SK-N-SH treated with all-trans-retinoic acid at 6 μM for 48 hours (cell line): ENCODE measurements around the gene DCAF15.

Experiments used
- ARNTL ChIP-seq: fragments of 450-650 bp; formaldehyde crosslinking; IDR thresholded peaks from 2 replicates; pipeline ENCODE4 v1.5.0; 2020; ENCODE audit warnings: low read depth, mild to moderate bottlenecking, moderate library complexity, borderline replicate concordance
- CSDC2 ChIP-seq: fragments of 250-450 bp; sonication (Bioruptor Pico); IDR thresholded peaks from 2 replicates; pipeline ENCODE4 v1.5.0; 2020; ENCODE audit warnings: mild to moderate bottlenecking, moderate library complexity
- TOX ChIP-seq: fragments of 250-450 bp; sonication (Bioruptor Pico); IDR thresholded peaks from 2 replicates; pipeline ENCODE4 v1.8.0; 2021; ENCODE audit warnings: mild to moderate bottlenecking, moderate library complexity, borderline replicate concordance
- ZFP3 ChIP-seq: fragments of 250-450 bp; sonication (Bioruptor Pico); IDR thresholded peaks from 2 replicates; pipeline ENCODE4 v1.5.0; 2020; ENCODE audit warnings: mild to moderate bottlenecking, moderate library complexity
- TF ChIP-seq, protein P1 (sequence below): fragments of 250-450 bp; sonication (Bioruptor Pico); IDR thresholded peaks from 2 replicates; pipeline ENCODE4 v1.8.0; 2020; ENCODE audit warnings: mild to moderate bottlenecking, moderate library complexity, borderline replicate concordance
- TF ChIP-seq, protein P2 (sequence below): fragments of 250-450 bp; sonication (Bioruptor Pico); IDR thresholded peaks from 2 replicates; pipeline ENCODE4 v1.5.1; 2020; ENCODE audit warnings: low read depth, mild to moderate bottlenecking, moderate library complexity

DNA sequence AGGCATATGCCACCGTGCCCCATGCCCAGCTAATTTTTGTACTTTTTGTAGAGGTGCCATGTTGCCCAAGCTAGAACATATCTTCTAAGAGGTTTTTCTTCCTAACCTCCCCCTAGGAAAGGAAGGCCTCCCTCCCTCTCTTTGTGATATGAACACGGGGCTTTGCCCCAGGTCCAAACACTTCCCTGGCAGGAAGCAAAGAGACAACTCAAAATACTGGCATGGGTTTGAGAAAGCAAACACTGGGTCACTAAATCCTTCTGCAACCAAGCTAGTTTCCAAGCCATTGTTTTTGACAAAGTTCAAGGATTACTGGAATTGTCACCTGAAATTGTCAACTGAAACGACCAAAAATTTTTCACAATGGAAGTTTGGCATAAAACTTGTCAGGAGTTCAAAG, 37.5 kb upstream of the DCAF15 start:
- TF ChIP-seq ZFP3 (CRISPR knock-in tag): no peak
- TF ChIP-seq ARNTL (CRISPR knock-in tag): no peak
- TF ChIP-seq, protein P1, sequence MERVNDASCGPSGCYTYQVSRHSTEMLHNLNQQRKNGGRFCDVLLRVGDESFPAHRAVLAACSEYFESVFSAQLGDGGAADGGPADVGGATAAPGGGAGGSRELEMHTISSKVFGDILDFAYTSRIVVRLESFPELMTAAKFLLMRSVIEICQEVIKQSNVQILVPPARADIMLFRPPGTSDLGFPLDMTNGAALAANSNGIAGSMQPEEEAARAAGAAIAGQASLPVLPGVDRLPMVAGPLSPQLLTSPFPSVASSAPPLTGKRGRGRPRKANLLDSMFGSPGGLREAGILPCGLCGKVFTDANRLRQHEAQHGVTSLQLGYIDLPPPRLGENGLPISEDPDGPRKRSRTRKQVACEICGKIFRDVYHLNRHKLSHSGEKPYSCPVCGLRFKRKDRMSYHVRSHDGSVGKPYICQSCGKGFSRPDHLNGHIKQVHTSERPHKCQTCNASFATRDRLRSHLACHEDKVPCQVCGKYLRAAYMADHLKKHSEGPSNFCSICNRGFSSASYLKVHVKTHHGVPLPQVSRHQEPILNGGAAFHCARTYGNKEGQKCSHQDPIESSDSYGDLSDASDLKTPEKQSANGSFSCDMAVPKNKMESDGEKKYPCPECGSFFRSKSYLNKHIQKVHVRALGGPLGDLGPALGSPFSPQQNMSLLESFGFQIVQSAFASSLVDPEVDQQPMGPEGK (CRISPR knock-in tag): no peak
- TF ChIP-seq, protein P2, sequence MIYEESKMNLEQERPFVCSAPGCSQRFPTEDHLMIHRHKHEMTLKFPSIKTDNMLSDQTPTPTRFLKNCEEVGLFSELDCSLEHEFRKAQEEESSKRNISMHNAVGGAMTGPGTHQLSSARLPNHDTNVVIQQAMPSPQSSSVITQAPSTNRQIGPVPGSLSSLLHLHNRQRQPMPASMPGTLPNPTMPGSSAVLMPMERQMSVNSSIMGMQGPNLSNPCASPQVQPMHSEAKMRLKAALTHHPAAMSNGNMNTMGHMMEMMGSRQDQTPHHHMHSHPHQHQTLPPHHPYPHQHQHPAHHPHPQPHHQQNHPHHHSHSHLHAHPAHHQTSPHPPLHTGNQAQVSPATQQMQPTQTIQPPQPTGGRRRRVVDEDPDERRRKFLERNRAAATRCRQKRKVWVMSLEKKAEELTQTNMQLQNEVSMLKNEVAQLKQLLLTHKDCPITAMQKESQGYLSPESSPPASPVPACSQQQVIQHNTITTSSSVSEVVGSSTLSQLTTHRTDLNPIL: no peak
- TF ChIP-seq CSDC2 (CRISPR knock-in tag): no peak
- no peak for TF ChIP-seq TOX (CRISPR knock-in tag)
